ENCODE results near the gene TNFAIP8. TPM values are rescaled to one million over a fixed set of nuclear protein-coding genes. Genes with fewer than 3 reads are reported as not detected.

TNFAIP8 gene
- total RNA-seq, 2 donors from 2014 or later, result 29.6 to 39.5 TPM

- Mint-ChIP-seq H3K9me3 (no peaks in the 10 kb centered on the region), H3K27ac (peak overlapping the region; percentile 15), H3K36me3 (ENCODE audit: low read depth) (peaks cover 22% of the 10 kb centered on the region), H3K4me3 (no peak overlapping the region), H3K4me1 (no peaks in the 10 kb centered on the region), H3K27me3 (ENCODE audit: insufficient read depth) (no peaks in the 10 kb centered on the region)
- Histone ChIP-seq H3K4me3 (ENCODE audit: low read length) (no peak overlapping the region), H3K27ac (ENCODE audit: low read depth, low read length) (no peak overlapping the region), H3K4me1 (ENCODE audit: control insufficient read depth, insufficient read depth, low read length) (no peaks in the 10 kb centered on the region), H3K9me3 (ENCODE audit: control insufficient read depth, low read length) (no peaks in the 10 kb centered on the region), H3K36me3 (ENCODE audit: control insufficient read depth, insufficient read depth, low read length) (peaks cover 33% of the 10 kb centered on the region), H3K27me3 (ENCODE audit: control insufficient read depth, insufficient read depth, low read length, poor library complexity, severe bottlenecking) (no peaks in the 10 kb centered on the region), H3K9ac (ENCODE audit: extremely low read depth, low read length, poor library complexity, severe bottlenecking) (no peak overlapping the region)
- 92% methylated on average over 3 to 6 of the region's 6 CpGs for WGBS, 2 experiments (ENCODE audit: insufficient coverage in 1 of 2, insufficient read length in 1 of 2)
- DNase-seq, result no peak
- no peak for TF ChIP-seq CTCF (conservative IDR thresholded peaks at IDR 0.05)
Measured at GRCh38 chr5:119396030-119396664, 40.3 kb downstream of the TNFAIP8 start.

- Histone ChIP-seq H3K27me3 (ENCODE audit: control insufficient read depth, insufficient read depth, low read length, poor library complexity, severe bottlenecking) (no peaks in the 10 kb centered on the region), H3K36me3 (ENCODE audit: control insufficient read depth, insufficient read depth, low read length) (peaks cover 31% of the 10 kb centered on the region), H3K4me3 (ENCODE audit: low read length) (no peak overlapping the region), H3K27ac (ENCODE audit: low read depth, low read length) (no peak overlapping the region), H3K4me1 (ENCODE audit: control insufficient read depth, insufficient read depth, low read length) (no peaks in the 10 kb centered on the region), H3K9ac (ENCODE audit: extremely low read depth, low read length, poor library complexity, severe bottlenecking) (no peak overlapping the region), H3K9me3 (ENCODE audit: control insufficient read depth, low read length) (no peaks in the 10 kb centered on the region)
- no peaks in the 10 kb centered on the region for H3K9me3 Mint-ChIP-seq
- 95 to 97% methylated on average over 7 to 10 of the region's 10 CpGs for WGBS, 2 experiments (ENCODE audit: insufficient coverage in 1 of 2, insufficient read length in 1 of 2)
- no peak for TF ChIP-seq CTCF (conservative IDR thresholded peaks at IDR 0.05)
- no peak overlapping the region for H3K4me3 Mint-ChIP-seq
- no peak overlapping the region for H3K27ac Mint-ChIP-seq
- DNase-seq, result no peak
- no peaks in the 10 kb centered on the region for H3K27me3 Mint-ChIP-seq (ENCODE audit: insufficient read depth)
- peaks cover 16% of the 10 kb centered on the region for H3K36me3 Mint-ChIP-seq (ENCODE audit: low read depth)
- H3K4me1 Mint-ChIP-seq, result peaks cover 3% of the 10 kb centered on the region
Measured at GRCh38 chr5:119397518-119398380, 41.9 kb downstream of the TNFAIP8 start.

GRCh38 chr5:119398727-119399466, 43.1 kb downstream of the TNFAIP8 start:
- Mint-ChIP-seq H3K4me1 (peaks cover 6% of the 10 kb centered on the region), H3K4me3 (no peak overlapping the region), H3K27ac (no peak overlapping the region), H3K27me3 (ENCODE audit: insufficient read depth) (no peaks in the 10 kb centered on the region), H3K36me3 (ENCODE audit: low read depth) (peaks cover 5% of the 10 kb centered on the region), H3K9me3 (no peaks in the 10 kb centered on the region)
- Histone ChIP-seq H3K27me3 (ENCODE audit: control insufficient read depth, insufficient read depth, low read length, poor library complexity, severe bottlenecking) (no peaks in the 10 kb centered on the region), H3K4me1 (ENCODE audit: control insufficient read depth, insufficient read depth, low read length) (no peaks in the 10 kb centered on the region), H3K27ac (ENCODE audit: low read depth, low read length) (no peak overlapping the region), H3K36me3 (ENCODE audit: control insufficient read depth, insufficient read depth, low read length) (peaks cover 19% of the 10 kb centered on the region), H3K9ac (ENCODE audit: extremely low read depth, low read length, poor library complexity, severe bottlenecking) (no peak overlapping the region), H3K4me3 (ENCODE audit: low read length) (no peak overlapping the region), H3K9me3 (ENCODE audit: control insufficient read depth, low read length) (no peaks in the 10 kb centered on the region)
- WGBS, 2 experiments (ENCODE audit: insufficient coverage in 1 of 2, insufficient read length in 1 of 2), result 77 to 89% methylated on average over 9 to 10 of the region's 12 CpGs
- no peak for TF ChIP-seq CTCF (conservative IDR thresholded peaks at IDR 0.05)
- no peak for DNase-seq
